IPS-18c (cell line): ENCODE data around the gene PHLPP1.

Experiments used
- H3K4me3 ChIP-seq: 2 replicates; pipeline ENCODE4 v1.7.0; 2013; ENCODE audit warnings: low read depth, mild to moderate bottlenecking, low read length, moderate library complexity; ENCODE audit not compliant: insufficient read depth
- H3K9me3 ChIP-seq: one replicate; pipeline ENCODE4 v1.6.1; 2013; ENCODE audit warnings: mild to moderate bottlenecking, low read length, moderate library complexity; ENCODE audit not compliant: control insufficient read depth, insufficient read depth

The PHLPP1 gene

GRCh38 chr18:62876111-62876510 is 160.8 kb downstream of the PHLPP1 start:
- H3K9me3 ChIP-seq, result no peaks in the 10 kb centered on the region
- no peak overlapping the region for H3K4me3 ChIP-seq

- Histone ChIP-seq H3K9me3 (no peaks in the 10 kb centered on the region), H3K4me3 (no peak overlapping the region)
Observed at GRCh38 chr18:62876828-62877227, 161.5 kb downstream of the PHLPP1 start.

DNA sequence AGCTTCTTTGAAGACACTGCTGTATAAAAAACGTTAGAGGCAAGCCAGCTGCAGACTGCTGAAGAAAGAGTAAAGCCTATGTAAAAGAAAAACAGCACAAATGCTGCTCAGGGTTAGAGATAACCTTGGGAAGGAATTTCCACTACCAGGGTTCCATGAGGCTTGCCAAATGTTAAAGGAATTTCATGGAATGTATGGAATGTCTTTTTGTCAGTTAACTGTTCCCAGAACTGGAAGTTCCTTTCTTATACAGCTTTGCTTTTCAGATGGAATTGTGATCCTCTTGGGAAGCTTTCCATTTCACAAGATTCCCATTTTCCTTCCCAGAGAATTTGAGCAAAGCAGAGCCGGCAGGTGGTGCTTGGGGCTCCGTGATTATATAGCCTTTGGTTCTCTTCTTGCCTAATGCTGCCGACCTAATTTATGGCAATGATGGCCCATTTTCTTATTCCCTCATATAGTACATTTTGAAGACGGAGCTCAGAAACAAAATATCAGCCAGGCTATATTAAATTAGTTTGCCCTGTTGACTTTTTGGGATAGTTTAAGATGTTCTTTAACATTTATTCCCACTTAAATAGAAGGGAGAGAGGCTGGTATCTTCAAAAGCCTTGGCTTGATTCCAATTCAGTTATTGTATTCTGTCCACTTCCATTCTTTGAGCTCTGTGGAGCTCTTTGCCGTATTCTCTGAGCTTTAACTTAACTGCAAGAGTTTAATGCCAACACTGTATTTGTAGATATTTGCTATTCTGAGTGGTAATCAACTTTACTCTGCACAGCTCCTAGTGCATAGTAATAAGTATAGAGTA is 162.3 kb downstream of the PHLPP1 start:
- Histone ChIP-seq H3K9me3 (no peaks in the 10 kb centered on the region), H3K4me3 (no peak overlapping the region)

GRCh38 chr18:62878305-62878704 is 163.0 kb downstream of the PHLPP1 start:
- no peak overlapping the region for H3K4me3 ChIP-seq

GRCh38 chr18:62880034-62880433 is 164.7 kb downstream of the PHLPP1 start:
- Histone ChIP-seq H3K4me3 (no peak overlapping the region), H3K9me3 (no peaks in the 10 kb centered on the region)

More at GRCh38 chr18:62878305-62878704, 163.0 kb downstream of the PHLPP1 start:
- H3K9me3 ChIP-seq, result no peaks in the 10 kb centered on the region

- no peaks in the 10 kb centered on the region for H3K9me3 ChIP-seq
- H3K4me3 ChIP-seq, result no peak overlapping the region
Observed at GRCh38 chr18:62880673-62881364, 165.5 kb downstream of the PHLPP1 start.

GRCh38 chr18:62881509-62882016 is 166.2 kb downstream of the PHLPP1 start:
- no peak overlapping the region for H3K4me3 ChIP-seq
- H3K9me3 ChIP-seq, result no peaks in the 10 kb centered on the region

DNA sequence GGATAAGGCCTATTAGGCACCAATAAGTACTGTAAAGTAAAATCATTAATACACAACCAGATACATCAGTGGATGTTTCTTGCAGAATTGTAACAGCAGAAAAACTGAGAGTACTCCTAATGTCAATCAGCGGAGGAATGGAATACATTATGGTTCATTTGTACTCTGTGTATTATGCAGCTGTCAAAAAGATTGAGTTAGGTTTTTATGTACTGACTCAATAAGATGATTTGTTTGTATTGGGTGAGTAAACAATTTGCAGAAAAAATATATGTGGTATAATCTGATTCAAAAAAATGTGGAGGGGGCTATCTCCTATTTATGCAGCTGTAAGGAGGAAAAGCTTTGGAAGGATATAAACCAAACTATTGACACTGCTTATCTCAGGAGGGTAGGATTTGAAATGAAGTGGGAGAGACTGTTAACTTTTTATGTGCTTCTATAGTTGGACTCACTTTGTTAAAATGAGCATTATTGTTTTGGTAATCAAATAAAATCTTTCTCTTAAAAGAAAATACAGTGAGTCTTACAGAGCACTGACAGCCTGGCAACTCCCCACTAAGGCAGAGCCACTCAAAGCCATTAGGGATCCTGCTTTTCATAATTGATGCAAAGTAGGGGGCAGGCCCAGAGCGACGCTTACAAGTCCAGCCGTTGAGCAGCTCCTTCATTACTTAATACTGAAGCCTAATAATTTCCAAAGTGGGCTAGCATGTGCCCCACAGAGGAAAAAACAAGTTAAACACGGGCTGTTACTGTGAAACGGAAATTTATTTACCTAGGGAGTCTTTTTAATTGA is 168.8 kb downstream of the PHLPP1 start:
- Histone ChIP-seq H3K9me3 (no peaks in the 10 kb centered on the region), H3K4me3 (no peak overlapping the region)

DNA sequence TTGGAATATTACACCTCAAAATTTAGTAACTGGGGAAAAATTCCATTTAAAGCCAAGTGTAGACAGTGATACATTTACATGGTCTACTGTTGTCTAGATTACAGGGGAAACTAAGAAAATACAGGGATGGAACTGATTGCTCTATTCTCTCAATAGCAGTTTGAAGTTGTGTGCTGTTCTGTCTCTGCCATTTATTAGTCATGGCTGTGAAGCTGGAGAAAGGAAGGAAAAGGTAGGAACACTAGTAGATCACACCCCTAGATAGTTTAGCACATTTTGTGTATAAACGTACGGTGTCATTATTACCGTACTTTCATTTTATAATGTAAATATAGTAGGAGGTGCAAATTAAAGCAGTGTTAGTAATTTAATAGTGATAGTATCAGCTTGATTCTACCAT is 170.5 kb downstream of the PHLPP1 start:
- Histone ChIP-seq H3K9me3 (no peaks in the 10 kb centered on the region), H3K4me3 (no peak overlapping the region)

GRCh38 chr18:62894681-62895390 is 179.5 kb downstream of the PHLPP1 start:
- H3K4me3 ChIP-seq, result no peak overlapping the region

GRCh38 chr18:62897153-62897552 is 181.8 kb downstream of the PHLPP1 start:
- H3K9me3 ChIP-seq, result no peaks in the 10 kb centered on the region

More at GRCh38 chr18:62894681-62895390, 179.5 kb downstream of the PHLPP1 start:
- no peaks in the 10 kb centered on the region for H3K9me3 ChIP-seq

DNA sequence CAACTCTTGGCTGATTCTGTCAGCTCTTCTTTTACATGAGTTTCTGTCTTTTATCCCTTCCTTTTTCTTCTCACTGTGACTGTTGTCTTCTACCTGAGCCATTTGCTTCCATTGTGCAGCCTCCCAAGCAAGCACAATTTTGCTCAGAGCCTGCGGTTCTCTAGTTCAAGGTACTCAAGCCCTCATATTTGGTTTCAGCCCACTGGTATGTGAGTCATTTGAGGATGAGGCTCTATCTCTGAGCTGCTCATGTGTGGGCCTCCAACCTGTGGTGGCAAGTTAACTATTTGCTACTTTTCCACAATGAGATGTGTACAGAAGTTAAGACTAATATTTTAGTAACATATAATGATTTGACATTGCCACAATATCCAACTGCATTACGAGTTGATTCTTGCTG is 183.0 kb downstream of the PHLPP1 start:
- Histone ChIP-seq H3K9me3 (no peaks in the 10 kb centered on the region), H3K4me3 (no peak overlapping the region)

More at GRCh38 chr18:62897153-62897552, 181.8 kb downstream of the PHLPP1 start:
- H3K4me3 ChIP-seq, result no peak overlapping the region

GRCh38 chr18:62899534-62899933 is 184.2 kb downstream of the PHLPP1 start:
- H3K4me3 ChIP-seq, result no peak overlapping the region

GRCh38 chr18:62900132-62900883 is 185.0 kb downstream of the PHLPP1 start:
- H3K4me3 ChIP-seq, result no peak overlapping the region
- H3K9me3 ChIP-seq, result no peaks in the 10 kb centered on the region

More at GRCh38 chr18:62899534-62899933, 184.2 kb downstream of the PHLPP1 start:
- no peaks in the 10 kb centered on the region for H3K9me3 ChIP-seq

GRCh38 chr18:62902776-62903175 is 187.4 kb downstream of the PHLPP1 start:
- Histone ChIP-seq H3K9me3 (no peaks in the 10 kb centered on the region), H3K4me3 (no peak overlapping the region)
